PC-9 (cell line): ENCODE data around the gene ASZ1.

Experiments
- CTCF ChIP-seq: fragments of 200-600 bp; sonication (generic); conservative IDR thresholded peaks from 2 replicates; pipeline ENCODE4 v1.6.1; 2017; ENCODE audit warnings: mixed run types, antibody characterized with exemption, mild to moderate bottlenecking, moderate library complexity
- EZH2 ChIP-seq: fragments of 200-600 bp; sonication (generic); IDR thresholded peaks from 2 replicates; pipeline ENCODE4 v1.8.0; 2017; ENCODE audit warnings: antibody characterized with exemption, low read depth

- TF ChIP-seq CTCF = no peak
- TF ChIP-seq EZH2 = no peak
Measured at GRCh38 chr7:117338020-117338419, 89.3 kb downstream of the ASZ1 start.
